ENCODE data around the gene WDR88. TPM values are rescaled to one million over a fixed set of nuclear protein-coding genes. Genes with fewer than 3 reads are reported as not detected.

Gene WDR88
- total RNA-seq, 1 donor from 2014 or later = not detected

DNA sequence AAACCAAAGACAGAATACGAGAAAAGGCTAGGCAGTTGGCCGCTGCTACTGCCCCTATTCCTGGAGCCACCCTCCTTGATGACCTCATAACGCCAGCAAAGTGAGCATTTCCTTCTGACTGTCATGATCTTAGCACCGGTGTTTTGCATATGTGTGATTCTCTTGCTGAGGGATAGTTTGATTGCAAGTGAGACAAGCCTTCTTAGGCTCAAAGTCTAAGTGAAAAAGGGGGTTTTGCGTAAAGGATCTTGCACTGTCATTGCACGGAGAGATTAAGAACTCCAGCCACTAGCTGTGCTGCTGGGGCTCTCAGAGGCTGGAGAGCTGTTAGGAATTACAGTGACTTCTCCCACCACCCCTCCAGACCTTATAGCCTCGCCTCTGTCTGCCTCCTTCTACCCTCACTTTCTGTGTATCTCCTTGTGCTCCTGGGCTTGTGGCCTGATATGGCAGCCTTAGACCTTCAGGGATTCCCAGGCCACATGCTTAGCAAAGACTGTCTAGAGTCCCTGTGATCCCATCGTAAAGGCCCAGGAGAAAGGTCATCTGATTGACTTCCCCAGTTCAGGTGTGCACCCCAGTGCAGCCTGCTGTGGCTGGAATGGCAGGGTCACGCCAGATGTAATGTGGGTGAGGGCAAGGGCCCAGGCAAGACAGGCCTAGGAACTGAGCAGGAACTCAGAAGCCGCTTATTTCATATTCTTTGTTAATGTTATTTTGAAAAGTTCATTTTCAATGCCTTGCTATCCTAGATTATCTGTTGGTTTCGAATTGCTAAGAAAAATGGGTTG is 38.3 kb upstream of the WDR88 start:
- H3K9me3 Mint-ChIP-seq = no peaks in the 10 kb centered on the region
- DNase-seq (ENCODE audit: extremely low spot score, unreplicated experiment) = no peak
- TF ChIP-seq CTCF (conservative IDR thresholded peaks at IDR 0.05) = no peak
- H3K4me3 Mint-ChIP-seq = no peak overlapping the region
- no peaks in the 10 kb centered on the region for H3K4me1 Mint-ChIP-seq (ENCODE audit: unreplicated experiment)
- peaks cover 21% of the 10 kb centered on the region for H3K36me3 Mint-ChIP-seq
- no peaks in the 10 kb centered on the region for H3K27me3 Mint-ChIP-seq
- no peak overlapping the region for H3K27ac Mint-ChIP-seq

DNA sequence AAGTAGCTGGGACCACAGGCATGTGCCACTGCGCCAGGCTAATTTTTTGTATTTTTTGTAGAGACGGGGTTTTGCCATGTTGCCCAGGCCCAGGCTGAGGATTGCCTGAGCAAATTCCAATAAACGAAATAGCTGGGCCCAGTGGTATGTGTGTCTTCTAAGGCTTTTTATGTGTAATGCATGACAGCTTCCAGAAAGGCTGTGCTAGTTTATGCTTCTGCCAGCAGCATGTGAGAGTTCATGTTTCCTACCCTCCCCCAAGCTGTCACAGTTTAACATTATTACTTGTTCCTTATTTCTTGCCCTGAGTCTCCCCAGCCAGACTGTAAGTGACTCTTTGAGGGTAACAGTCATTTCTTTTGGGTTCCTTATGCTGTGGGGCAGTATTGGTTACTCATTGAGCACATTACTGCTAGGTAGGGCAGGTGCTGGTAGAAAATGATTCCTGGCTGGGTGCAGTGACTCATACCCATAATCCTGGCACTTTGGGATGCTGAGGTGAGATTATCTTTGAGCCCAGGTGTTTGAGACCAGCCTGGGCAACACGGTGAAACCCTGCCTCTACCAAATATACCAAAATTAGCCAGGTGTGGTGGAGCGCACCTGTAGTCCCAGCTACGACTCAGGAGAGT is 37.4 kb upstream of the WDR88 start:
- Mint-ChIP-seq H3K4me3 (no peak overlapping the region), H3K36me3 (peaks cover 15% of the 10 kb centered on the region)
- DNase-seq (ENCODE audit: extremely low spot score, unreplicated experiment) = no peak

DNA sequence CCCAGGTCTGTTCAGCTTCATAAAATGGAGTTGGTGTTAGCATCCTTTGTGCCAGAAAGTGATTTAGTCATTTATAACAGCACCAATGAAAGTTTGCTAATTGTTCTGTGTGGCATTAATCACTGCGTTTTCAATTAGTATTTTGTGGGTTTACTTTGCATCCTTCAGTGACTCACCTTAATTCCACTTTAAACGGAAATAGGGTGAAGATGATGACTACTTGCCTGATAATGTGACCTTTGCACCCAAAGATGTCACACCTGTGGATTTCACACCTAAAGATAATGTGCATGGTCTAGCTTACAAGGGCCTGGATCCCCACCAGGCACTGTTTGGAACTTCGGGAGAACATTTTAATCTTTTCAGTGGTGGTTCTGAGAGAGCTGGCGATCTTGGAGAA is 35.9 kb upstream of the WDR88 start:
- no peak for DNase-seq (ENCODE audit: extremely low spot score, unreplicated experiment)
- Mint-ChIP-seq H3K4me1 (ENCODE audit: unreplicated experiment) (no peaks in the 10 kb centered on the region), H3K9me3 (no peaks in the 10 kb centered on the region), H3K27me3 (no peaks in the 10 kb centered on the region), H3K27ac (no peak overlapping the region), H3K36me3 (peaks cover 11% of the 10 kb centered on the region), H3K4me3 (no peak overlapping the region)
- no peak for TF ChIP-seq CTCF (conservative IDR thresholded peaks at IDR 0.05)

More for the DNA sequence above, 37.4 kb upstream of the WDR88 start:
- Mint-ChIP-seq H3K27me3 (no peaks in the 10 kb centered on the region), H3K4me1 (ENCODE audit: unreplicated experiment) (no peaks in the 10 kb centered on the region), H3K27ac (no peak overlapping the region), H3K9me3 (no peaks in the 10 kb centered on the region)
- no peak for TF ChIP-seq CTCF (conservative IDR thresholded peaks at IDR 0.05)

- Mint-ChIP-seq H3K4me3 (no peak overlapping the region), H3K4me1 (ENCODE audit: unreplicated experiment) (no peaks in the 10 kb centered on the region), H3K36me3 (peaks cover 17% of the 10 kb centered on the region), H3K9me3 (no peaks in the 10 kb centered on the region), H3K27ac (no peak overlapping the region), H3K27me3 (no peaks in the 10 kb centered on the region)
- no peak for DNase-seq (ENCODE audit: extremely low spot score, unreplicated experiment)
- no peak for TF ChIP-seq CTCF (conservative IDR thresholded peaks at IDR 0.05)
Measured at GRCh38 chr19:33098055-33098534, 33.8 kb upstream of the WDR88 start.

DNA sequence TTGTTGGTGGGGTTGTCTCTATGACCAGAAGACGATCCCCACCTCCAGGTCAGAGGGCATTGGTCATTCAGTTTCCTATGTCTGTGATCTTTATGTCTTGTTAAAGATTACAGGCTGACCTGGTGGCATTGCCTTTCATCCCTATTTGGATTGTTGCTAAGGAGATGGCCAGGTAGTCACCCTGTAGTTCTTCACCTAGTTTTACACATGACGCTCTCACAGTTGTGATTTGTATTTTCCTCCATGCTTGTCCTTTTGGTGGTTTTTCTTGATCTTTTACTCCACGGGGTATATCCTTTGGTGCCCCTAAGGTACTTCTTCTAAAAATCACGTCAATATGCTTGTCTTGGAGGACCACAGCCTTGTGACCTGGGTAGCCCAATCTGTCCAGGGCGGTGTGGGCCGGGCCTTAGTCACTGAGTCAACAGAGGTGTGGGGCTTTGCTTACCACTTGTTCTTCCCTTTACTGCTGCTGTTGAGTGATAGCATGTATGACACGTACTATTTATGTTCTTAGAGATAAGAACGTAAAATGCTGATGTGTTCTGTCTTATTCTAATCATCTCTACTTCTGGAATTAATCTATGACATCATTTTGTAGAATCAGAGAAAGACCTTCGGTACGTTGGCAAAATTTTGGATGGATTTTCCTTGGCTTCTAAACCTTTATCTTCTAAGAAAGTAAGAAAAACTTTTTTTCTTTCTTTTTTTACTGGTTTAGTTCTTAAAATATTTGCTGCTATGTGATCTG is 30.8 kb upstream of the WDR88 start:
- Mint-ChIP-seq H3K4me3 (no peak overlapping the region), H3K4me1 (ENCODE audit: unreplicated experiment) (no peaks in the 10 kb centered on the region), H3K9me3 (no peaks in the 10 kb centered on the region), H3K36me3 (peaks cover 15% of the 10 kb centered on the region), H3K27me3 (no peaks in the 10 kb centered on the region), H3K27ac (peak overlapping the region; percentile 91)
- DNase-seq (ENCODE audit: extremely low spot score, unreplicated experiment) = no peak
- TF ChIP-seq CTCF (conservative IDR thresholded peaks at IDR 0.05) = no peak
